AG10803 (cell line): ENCODE results near the gene ZNF275.
"Not testable (repeated sequence)": the region's sequence is repeated elsewhere in the genome, so short reads cannot be mapped to it uniquely, and the experiment has no call there.

Experiments used
- DNase-seq: peaks from one replicate; pipeline ENCODE4 v3.0.0; 2010; ENCODE audit warnings: low read depth
- H3K4me3 ChIP-seq: 2 replicates; pipeline ENCODE4 v1.5.1; 2011; ENCODE audit warnings: mild to moderate bottlenecking, low read length, control low read depth
- CTCF ChIP-seq: conservative IDR thresholded peaks from 2 replicates; pipeline ENCODE4 v1.5.1; 2011; ENCODE audit warnings: mild to moderate bottlenecking, low read length, control low read depth, inconsistent platforms

ZNF275 gene

GRCh38 chrX:153382563-153383482 is 48.9 kb downstream of the ZNF275 start:
- H3K4me3 ChIP-seq: no peak overlapping the region
- TF ChIP-seq CTCF: no peak

GRCh38 chrX:153384390-153384789 is 50.4 kb downstream of the ZNF275 start:
- no peak for DNase-seq
- H3K4me3 ChIP-seq: no peak overlapping the region
- TF ChIP-seq CTCF: no peak

More at GRCh38 chrX:153382563-153383482, 48.9 kb downstream of the ZNF275 start:
- no peak for DNase-seq

- not testable (repeated sequence) for H3K4me3 ChIP-seq, DNase-seq
Measured at GRCh38 chrX:153384973-153385372, 51.0 kb downstream of the ZNF275 start.

- TF ChIP-seq CTCF: no peak
Measured at GRCh38 chrX:153386097-153386496, 52.1 kb downstream of the ZNF275 start.

GRCh38 chrX:153387345-153387744 is 53.4 kb downstream of the ZNF275 start:
- no peak for TF ChIP-seq CTCF
- DNase-seq: no peak
- no peak overlapping the region for H3K4me3 ChIP-seq

More at GRCh38 chrX:153386097-153386496, 52.1 kb downstream of the ZNF275 start:
- no peak overlapping the region for H3K4me3 ChIP-seq
- no peak for DNase-seq

GRCh38 chrX:153387987-153388721 is 54.2 kb downstream of the ZNF275 start:
- H3K4me3 ChIP-seq: no peak overlapping the region
- DNase-seq: no peak
- no peak for TF ChIP-seq CTCF

GRCh38 chrX:153388722-153389459 is 54.9 kb downstream of the ZNF275 start:
- DNase-seq: no peak
- no peak overlapping the region for H3K4me3 ChIP-seq
- no peak for TF ChIP-seq CTCF

- H3K4me3 ChIP-seq, DNase-seq: not testable (repeated sequence)
Measured at GRCh38 chrX:153389460-153389768, 55.5 kb downstream of the ZNF275 start.
